ENCODE measurements around the gene DOLK. TPM values are rescaled to one million over a fixed set of nuclear protein-coding genes. Genes with fewer than 3 reads are reported as not detected.

Gene DOLK
- total and polyA plus RNA-seq, 4 donors, result 9.5 to 15.3 (median 11.7) TPM

- no peak for TF ChIP-seq RAD21 (IDR thresholded peaks at IDR 0.05)
- no peak for TF ChIP-seq RXRA (IDR thresholded peaks at IDR 0.05)
- TF ChIP-seq JUND (IDR thresholded peaks at IDR 0.05), result no peak
- no peak for TF ChIP-seq GABPA (IDR thresholded peaks at IDR 0.05 in 1 of 2, conservative IDR thresholded peaks at IDR 0.05 in 1 of 2)
- no peak for TF ChIP-seq YY1 (IDR thresholded peaks at IDR 0.05)
- TF ChIP-seq ATF3 (IDR thresholded peaks at IDR 0.05), result no peak
Measured at GRCh38 chr9:128908372-128908771, 39.0 kb downstream of the DOLK start (continued).

- no peaks in the 10 kb centered on the region for H3K27me3 ChIP-seq (ENCODE audit: control insufficient read depth in 4 of 4, insufficient read depth in 4 of 4, low read length in 3 of 4)
- H3K27ac ChIP-seq (ENCODE audit: low read depth in 1 of 2, low read length in 2 of 2), result no peak overlapping the region
- H3K9ac ChIP-seq (ENCODE audit: low read depth in 1 of 2, low read length in 2 of 2), result no peak overlapping the region
- DNase-seq (ENCODE audit: low spot score), result no peak
- H3K36me3 ChIP-seq (ENCODE audit: control insufficient read depth in 4 of 4, insufficient read depth in 3 of 4, low read depth in 1 of 4, low read length in 3 of 4), result peaks cover 9 to 36% (median 25%) of the 10 kb centered on the region in 4 donors
- no peaks in the 10 kb centered on the region for H3K9me3 ChIP-seq (ENCODE audit: control insufficient read depth in 4 of 4, low read length in 3 of 4)
- WGBS, result 40% methylated on average over 2 of the region's 2 CpGs
- H3K4me3 ChIP-seq (ENCODE audit: low read depth in 1 of 3, low read length in 3 of 3), result no peak overlapping the region
- no peak for TF ChIP-seq FOXA1 (IDR thresholded peaks at IDR 0.05)
- no peak for TF ChIP-seq GABPA (IDR thresholded peaks at IDR 0.05 in 1 of 2, conservative IDR thresholded peaks at IDR 0.05 in 1 of 2)
- no peak for TF ChIP-seq REST (IDR thresholded peaks at IDR 0.05)
- TF ChIP-seq ATF3 (IDR thresholded peaks at IDR 0.05), result no peak
- TF ChIP-seq YY1 (IDR thresholded peaks at IDR 0.05), result no peak
- TF ChIP-seq FOXA2 (IDR thresholded peaks at IDR 0.05), result no peak
- TF ChIP-seq RXRA (IDR thresholded peaks at IDR 0.05), result no peak
- no peak for TF ChIP-seq HNF4G (IDR thresholded peaks at IDR 0.05)
- TF ChIP-seq CTCF (IDR thresholded peaks at IDR 0.05; ENCODE audit: low read depth, low read length, missing input control), result no peak
- no peak for TF ChIP-seq JUND (IDR thresholded peaks at IDR 0.05)
- peaks cover 2 to 25% (median 8%) of the 10 kb centered on the region in 4 donors for H3K4me1 ChIP-seq (ENCODE audit: control insufficient read depth in 4 of 4, insufficient read depth in 4 of 4, low read length in 3 of 4)
Measured at GRCh38 chr9:128906741-128907140, 40.7 kb downstream of the DOLK start.

GRCh38 chr9:128905964-128906363, 41.4 kb downstream of the DOLK start:
- 91% methylated on average over 7 of the region's 7 CpGs for WGBS
- H3K27me3 ChIP-seq (ENCODE audit: control insufficient read depth in 4 of 4, insufficient read depth in 4 of 4, low read length in 3 of 4), result no peaks in the 10 kb centered on the region
- TF ChIP-seq EGR1 (IDR thresholded peaks at IDR 0.05; ENCODE audit: low read depth in 2 of 2), result no peak
- no peak for TF ChIP-seq YY1 (IDR thresholded peaks at IDR 0.05)
- TF ChIP-seq TAF1 (conservative IDR thresholded peaks at IDR 0.05), result no peak
- no peak for TF ChIP-seq ATF3 (IDR thresholded peaks at IDR 0.05)
- no peak for TF ChIP-seq GABPA (IDR thresholded peaks at IDR 0.05 in 1 of 2, conservative IDR thresholded peaks at IDR 0.05 in 1 of 2)
- no peak for TF ChIP-seq HNF4A (conservative IDR thresholded peaks at IDR 0.05)
- TF ChIP-seq RXRA (IDR thresholded peaks at IDR 0.05), result no peak
- TF ChIP-seq JUND (IDR thresholded peaks at IDR 0.05), result no peak
- no peak for TF ChIP-seq FOXA2 (IDR thresholded peaks at IDR 0.05)
- peaks cover 9 to 36% (median 25%) of the 10 kb centered on the region in 4 donors for H3K36me3 ChIP-seq (ENCODE audit: control insufficient read depth in 4 of 4, insufficient read depth in 3 of 4, low read depth in 1 of 4, low read length in 3 of 4)
- no peak overlapping the region for H3K4me3 ChIP-seq (ENCODE audit: low read depth in 1 of 3, low read length in 3 of 3)
- H3K9ac ChIP-seq (ENCODE audit: low read depth in 1 of 2, low read length in 2 of 2), result no peak overlapping the region
- H3K27ac ChIP-seq (ENCODE audit: low read depth in 1 of 2, low read length in 2 of 2), result no peak overlapping the region
- no peak for DNase-seq (ENCODE audit: low spot score)
- peaks cover 2 to 21% (median 6%) of the 10 kb centered on the region in 4 donors for H3K4me1 ChIP-seq (ENCODE audit: control insufficient read depth in 4 of 4, insufficient read depth in 4 of 4, low read length in 3 of 4)
- H3K9me3 ChIP-seq (ENCODE audit: control insufficient read depth in 4 of 4, low read length in 3 of 4), result no peaks in the 10 kb centered on the region
